Limb (tissue), 2 donors: Measurements from ENCODE around the gene CABCOCO1.
"Not testable (repeated sequence)": the region's sequence is repeated elsewhere in the genome, so short reads cannot be mapped to it uniquely, and the experiment has no call there.

ENCODE experiments used
- DNase-seq, 2 donors: peaks; one replicate each; pipeline ENCODE4 v3.0.0-alpha.2; 2016; ENCODE audit errors: extremely low spot score in 2 of 2

The CABCOCO1 gene

DNA sequence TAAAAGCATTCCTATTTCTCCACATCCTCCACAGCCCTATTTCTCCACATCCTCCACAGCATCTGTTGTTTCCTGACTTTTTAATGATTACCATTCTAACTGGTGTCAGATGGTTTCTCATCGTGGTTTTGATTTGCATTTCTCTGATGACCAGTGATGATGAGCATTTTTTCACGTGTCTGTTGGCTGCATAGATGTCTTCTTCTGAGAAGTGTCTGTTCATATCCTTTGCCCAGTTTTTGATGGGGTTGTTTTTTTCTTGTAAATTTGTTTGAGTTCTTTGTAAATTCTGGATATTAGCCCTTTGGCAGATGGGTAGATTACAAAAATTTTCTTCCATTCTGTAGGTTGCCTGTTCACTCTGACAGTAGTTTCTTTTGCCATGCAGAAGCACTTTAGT lies 49.4 kb downstream of the CABCOCO1 start:
- DNase-seq, result not testable (repeated sequence)

DNA sequence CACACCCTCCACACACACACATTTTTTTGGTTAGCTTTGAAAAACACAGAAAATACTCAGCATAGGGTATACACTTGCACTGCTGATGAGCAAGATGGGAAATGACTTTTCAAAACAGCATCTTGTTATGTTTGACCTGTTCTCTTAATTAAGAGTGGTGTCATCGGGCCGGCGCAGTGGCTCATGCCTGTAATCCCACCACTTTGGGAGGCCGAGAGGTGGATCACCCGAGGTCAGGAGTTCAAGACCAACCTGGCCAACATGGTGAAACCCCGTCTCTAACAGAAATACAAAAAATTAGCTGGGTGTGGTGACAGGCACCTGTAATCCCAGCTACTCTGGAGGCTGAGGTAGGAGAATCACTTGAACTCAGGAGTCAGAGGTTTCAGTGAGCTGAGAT lies 56.7 kb downstream of the CABCOCO1 start:
- DNase-seq, result not testable (repeated sequence)

DNA sequence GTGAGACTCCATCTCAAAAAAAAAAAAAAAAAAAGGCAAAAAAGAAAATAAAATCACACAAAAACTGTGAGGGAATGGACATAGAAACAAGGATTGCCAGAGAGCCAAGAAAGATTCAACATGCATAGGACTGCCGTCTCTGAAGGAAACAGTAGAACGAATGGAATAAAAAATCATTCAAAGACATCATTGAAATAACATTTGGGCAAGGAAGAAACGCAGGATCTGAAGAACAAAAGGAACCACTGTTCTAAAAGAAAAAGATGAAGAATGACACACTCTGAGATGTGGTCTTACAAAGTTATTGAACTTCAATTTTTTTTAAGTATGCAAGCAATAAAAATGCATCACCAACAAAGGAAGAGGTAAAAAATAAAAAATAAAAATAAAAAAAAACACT lies 57.2 kb downstream of the CABCOCO1 start:
- DNase-seq, result no peak

DNA sequence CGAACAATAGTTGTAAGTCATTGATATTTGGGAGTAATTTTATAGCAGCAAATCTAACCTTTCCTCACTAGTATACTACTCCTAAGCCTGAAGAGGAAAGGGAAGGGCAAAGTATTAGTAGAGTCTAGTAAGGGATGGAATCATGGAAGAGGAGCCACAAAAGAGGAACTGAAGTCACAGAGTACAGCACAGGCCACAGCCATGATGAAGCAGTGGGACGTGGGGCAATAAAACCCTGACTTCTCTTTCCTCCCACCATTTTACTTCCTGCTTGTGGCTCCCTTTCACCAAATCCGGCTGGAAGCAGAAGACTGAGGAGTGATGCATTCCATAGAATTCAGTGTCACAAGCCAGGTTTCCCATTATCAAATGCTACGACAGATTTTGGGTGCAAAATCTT lies 58.7 kb downstream of the CABCOCO1 start:
- no peak for DNase-seq

DNA sequence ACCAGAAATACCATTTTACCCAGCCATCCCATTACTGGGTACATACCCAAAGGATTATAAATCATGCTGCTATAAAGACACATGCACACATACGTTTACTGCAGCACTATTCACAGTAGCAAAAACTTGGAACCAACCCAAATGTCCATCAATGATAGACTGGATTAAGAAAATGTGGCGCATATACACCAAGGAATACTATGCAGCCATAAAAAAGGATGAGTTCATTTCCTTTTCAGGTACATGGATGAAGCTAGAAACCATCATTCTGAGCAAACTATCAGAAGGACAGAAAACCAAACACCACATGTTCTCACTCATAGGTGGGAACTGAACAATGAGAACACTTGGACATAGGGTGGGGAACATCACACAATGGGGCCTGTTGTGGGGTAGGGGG lies 62.5 kb downstream of the CABCOCO1 start:
- DNase-seq, result not testable (repeated sequence)

DNA sequence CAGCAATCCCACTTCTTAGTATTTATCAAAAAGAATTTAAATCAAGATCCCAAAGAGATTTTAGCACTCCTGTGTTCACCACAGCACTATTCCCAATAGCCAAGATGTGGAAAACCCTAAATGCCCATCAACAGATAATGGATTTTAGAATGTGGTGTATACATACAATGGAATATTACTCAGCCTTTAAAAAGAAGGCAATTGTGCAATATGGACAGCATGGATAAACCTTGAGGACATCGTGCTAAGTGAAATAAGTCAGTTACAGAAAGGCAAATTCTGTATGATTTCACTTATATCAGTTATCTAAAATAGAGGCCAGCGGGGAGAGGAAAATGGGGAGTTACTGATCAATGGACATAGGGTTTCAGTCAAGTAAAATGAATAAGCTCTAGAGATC lies 66.9 kb downstream of the CABCOCO1 start:
- DNase-seq, result no peak

DNA sequence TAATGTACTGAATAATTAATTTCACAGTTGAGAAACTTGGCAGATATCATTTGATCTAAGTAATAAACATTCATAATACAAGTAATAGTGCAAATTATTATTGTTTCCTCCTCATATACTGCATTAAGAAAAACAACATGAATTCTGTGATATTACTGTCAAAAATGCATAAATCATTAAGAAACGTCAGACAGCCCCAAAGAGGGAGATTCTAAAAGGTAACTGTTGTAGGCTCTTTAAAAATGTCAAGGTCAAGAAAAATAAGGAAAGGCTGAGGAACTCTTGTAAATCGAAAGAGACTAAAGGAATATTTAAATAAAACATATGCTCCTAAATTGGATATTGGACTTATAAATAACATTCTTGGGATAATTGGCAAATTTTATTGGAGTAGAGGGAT lies 67.9 kb downstream of the CABCOCO1 start:
- DNase-seq, result no peak

DNA sequence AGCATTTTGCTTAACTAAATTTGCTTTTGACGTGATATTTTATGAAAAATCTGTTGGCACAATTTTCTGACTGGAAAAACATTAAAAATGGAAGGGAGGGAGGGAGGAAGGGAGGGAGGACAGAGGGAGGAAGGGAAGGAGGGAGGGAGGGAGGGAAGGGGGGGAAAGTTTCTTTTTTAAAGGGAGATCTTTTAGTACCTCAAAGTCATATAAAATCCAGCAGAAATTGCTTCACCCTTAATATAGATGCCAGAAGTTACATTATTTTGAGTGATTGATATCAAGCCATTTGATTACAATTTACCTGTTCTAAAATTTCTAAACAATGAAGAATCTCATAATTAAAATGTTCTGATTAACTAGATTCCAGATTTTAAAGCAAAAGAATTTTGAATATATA lies 68.9 kb downstream of the CABCOCO1 start:
- no peak for DNase-seq

DNA sequence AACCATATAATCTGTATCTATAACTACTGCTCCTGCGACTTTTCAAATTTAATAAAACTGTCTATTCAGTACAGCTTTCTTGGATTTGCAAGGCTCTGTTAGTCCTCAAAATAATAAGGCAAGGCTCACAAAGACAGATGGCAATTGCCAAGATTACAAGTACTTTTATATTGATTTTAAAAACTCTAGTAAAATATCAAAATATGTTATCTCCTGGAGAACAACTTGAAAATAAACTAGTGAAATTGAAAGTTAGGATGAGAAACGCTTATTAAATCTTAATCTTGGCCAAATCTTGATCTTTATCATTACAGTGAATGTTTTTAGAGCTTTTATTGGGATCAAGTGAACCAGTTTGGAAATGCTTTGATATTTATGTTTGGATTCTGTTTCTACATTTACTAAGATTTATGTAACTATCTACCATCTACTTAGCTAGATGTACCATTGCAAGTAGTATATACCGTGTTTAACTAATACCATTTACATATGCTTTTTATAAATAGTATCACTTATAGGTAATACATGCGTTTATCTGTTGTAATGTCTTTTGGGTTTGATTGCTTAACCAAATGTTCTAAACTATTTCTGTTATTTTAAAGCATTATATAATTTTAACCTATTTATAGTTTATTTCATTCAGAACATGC lies 70.0 kb downstream of the CABCOCO1 start:
- DNase-seq, result peak in 1 of 2 donors; percentile 13

DNA sequence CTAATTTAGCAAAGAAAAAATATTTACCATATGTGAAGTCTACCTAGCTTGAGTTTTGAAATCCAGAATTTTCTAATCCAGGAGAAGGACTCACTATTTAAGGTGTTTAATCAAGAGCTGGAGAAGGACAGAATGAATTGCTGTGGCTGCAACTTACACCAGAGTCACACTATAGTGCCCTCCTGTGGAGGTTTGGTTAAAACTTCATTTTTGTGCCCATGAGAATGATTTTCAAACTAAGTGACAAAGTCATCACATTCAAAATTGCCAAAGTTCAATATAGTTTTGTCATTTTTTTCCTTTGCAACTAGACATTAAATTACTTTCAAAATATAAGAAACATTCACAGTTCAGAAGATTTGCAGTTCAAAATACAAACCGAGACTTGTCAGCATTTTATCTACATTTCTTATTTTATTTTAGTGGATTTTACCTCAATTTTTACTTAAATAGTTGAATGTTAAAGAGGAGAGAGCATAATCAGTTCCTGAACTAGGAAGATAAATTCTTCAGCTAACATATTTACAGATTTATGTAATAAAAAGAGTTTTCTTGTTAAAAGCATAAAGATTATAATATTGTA lies 70.7 kb downstream of the CABCOCO1 start:
- DNase-seq, result peak in 1 of 2 donors; percentile 74

DNA sequence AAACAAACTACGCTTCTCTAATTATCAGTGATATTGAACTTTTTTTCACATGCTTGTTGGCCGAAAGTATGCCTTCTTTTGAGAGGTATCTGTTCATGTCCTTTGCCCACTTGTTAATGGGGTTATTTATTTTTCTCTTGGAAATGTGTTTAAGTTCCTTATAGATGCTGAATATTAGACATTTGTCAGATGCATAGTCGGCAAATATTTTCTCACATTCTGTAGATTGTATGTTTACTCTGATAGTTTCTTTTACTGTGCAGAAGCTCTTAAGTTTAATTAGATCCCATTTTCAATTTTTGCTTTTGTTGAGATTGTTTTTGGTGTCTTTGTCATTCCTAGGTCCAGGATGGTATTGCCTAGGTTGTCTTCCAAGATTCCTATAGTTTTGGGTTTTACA lies 73.2 kb downstream of the CABCOCO1 start:
- DNase-seq, result no peak

DNA sequence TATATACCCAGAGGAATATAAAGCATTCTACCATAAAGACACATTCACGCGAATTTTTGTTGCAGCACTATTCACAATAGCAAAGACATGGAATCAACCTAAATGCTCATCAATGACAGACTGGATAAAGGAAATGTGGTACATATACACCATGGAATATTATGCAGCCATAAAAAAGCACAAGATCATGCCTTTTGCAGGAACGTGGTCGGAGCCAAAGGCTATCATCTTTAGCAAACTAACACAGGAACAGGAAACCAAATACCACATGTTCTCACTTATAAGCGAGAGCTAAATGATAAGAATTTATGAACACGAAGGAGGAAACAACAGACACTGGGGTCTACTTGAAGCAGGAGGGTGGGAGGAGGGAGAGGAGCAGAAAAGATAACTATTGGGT lies 74.7 kb downstream of the CABCOCO1 start:
- not testable (repeated sequence) for DNase-seq

DNA sequence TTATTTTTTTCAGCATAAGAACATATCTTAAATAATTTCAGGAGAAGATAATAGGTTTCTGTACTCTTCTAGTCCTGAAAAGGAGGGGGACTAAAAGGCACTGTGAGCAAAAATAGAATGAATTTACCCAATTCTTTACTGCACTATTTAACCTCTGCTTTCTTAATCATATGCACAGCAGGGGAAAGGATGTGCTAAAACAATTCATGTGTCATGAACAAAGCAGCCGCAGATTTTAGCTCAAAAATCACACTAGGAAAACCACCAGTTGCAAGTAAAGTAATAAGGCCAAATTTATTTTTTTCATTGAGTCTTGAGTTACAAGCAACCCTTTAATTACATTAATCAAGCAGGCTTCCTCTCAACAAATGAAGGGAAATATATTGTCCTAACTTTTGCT lies 80.1 kb downstream of the CABCOCO1 start:
- DNase-seq, result no peak

DNA sequence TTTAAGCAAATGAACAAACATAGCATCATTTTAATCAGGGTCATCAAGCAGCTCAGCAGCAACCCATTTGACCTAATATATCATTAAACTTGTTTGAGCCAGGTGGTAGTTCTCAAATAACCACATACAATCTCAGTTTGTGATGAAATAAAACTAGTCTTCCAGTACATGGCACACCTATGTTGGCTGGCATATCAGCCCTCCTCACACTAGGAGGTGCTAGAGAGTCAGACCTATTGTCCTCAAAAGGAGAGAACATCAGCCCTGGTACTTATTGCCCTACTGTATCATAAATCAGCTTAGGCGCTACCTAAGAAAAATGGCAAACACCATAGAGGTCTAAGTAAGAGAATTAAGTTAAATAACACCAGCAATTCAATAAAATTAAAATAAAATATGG lies 81.7 kb downstream of the CABCOCO1 start:
- DNase-seq, result no peak

DNA sequence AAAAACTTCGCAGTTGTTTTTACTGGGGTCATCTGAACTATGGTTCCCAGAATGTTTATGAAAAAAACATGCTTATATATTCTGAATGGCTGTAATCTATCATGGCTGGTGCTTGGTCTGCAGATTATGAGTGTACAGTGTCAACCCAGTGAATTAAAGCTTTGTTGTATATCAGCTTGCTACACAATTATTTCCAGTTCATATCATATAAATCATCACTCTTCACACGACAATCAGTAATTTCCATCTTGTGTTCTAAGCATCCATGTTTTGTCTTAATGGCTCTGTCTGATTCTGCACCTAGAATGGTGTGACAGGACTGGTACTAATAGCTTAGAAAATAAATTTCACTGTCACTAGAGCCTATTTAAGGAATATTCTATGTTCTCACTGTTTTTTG lies 83.6 kb downstream of the CABCOCO1 start:
- no peak for DNase-seq

DNA sequence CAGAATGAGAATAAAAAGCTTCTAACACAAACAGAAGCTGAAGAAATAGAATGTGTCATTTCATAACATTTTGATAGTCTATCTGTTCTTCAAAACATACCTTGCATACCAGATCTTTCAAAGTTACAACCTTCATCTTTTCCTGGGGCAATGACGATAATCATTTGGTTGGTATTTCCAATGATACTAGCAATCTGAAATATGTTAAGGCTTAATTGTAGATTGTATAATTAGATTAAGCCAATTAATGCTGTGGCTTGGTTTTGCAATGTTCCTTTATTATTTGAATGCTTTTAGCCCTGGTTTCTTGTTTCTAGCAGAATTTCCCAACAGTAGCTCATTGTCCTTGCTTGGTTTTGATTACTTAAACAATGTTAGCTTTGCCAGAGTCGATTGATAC lies 84.6 kb downstream of the CABCOCO1 start:
- no peak for DNase-seq

DNA sequence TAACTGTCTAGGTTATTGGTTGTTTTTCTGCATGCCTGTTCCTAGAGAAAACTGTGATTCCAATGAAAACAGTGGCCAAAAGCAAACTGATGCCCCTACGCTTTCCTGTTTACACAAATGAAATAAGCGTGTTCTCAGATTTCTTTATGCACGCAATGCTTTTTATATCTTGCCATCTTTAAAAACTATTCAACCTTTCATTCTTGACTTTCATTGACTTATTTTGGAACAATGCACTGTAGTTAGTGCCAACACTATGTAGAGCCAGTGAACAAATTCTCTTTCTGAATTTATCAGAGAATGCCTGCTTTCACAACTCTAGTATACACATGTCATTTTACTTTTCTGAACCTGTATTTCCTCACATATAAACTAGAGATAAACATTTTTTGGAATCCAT lies 86.6 kb downstream of the CABCOCO1 start:
- DNase-seq, result no peak

DNA sequence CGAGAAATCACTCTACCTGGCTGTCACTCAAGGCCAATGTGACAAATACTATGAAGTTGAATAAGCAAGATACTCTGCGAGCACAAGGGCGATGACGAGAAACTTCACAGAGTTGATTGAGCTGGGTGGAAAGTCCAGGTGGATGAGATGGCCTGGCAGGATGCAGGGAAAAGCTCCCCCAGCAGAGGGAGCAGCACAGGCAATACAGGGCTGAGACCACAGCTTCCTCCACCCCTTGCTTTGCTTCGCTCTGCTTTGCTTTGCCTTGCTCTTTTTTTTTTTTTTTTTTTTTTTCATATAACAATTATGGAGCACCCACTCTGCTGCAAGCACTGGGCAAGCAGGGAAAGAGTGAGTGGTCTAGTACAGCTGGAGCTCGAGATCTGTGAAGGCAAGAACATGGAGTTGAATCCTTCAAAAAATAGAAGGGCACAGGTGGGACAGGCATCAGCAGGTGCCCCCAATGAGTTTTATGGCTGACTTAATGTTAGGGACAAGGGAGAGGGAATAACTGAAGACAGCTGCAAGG lies 88.3 kb downstream of the CABCOCO1 start:
- peak in 1 of 2 donors; percentile 34 for DNase-seq

DNA sequence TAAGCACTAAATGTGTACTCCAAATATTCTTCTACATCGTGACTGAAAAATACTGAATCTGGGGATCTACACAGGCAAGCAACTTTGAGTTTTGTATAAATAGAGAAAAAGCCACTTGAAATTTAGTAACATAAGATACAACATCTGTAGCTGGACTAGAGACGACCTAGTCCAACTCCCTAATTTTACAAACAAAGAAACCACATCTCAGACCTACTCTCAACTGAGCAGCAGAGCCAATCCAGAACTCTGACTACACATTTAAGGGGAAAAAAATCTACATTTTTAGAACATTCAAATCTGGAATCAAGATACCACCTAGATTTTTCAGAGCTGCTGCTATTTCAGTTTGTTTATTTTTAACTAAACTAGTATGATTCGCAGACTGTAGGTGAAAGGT lies 88.9 kb downstream of the CABCOCO1 start:
- DNase-seq, result no peak

DNA sequence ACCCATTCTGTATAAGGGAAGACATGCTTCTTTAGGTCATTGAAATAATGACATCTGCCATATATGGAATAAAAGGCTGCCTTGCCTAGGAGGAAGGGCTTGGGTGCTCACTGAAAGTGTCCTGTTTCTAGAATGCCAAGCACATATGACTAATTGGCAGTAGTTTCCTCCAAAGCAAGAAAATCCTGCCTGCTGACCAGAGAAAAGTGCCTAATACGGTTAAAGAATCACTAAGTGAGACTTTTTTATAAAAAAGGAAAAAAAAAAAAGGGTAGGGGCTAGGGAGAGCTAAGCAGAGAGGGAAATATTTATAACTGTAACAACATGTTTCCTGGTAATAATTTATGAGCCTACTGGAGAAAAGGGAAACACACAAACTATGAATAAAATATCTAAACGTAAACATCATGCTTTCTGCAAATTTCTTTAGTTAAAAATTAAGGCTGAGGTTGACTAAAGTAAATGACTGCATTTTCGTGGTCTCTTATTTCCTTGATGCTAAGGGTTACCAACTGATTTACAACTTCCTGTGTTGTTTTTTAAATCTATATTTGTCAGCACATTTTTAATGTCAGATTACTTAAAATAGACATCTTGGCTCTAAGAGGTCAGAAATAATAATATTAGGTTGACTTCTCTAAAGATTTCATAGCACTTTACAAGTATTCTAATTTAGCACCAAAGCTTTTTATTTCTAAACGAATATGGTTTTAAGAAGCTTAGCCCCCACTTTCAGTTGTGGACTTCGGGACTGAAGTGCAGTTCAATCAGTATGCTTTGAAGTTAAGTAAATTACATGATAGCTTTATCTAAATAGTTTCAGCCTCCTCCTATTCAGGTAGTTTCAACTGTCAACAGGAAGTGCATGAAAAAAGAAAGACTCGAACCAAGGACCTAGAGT lies 89.6 kb downstream of the CABCOCO1 start:
- DNase-seq, result no peak

DNA sequence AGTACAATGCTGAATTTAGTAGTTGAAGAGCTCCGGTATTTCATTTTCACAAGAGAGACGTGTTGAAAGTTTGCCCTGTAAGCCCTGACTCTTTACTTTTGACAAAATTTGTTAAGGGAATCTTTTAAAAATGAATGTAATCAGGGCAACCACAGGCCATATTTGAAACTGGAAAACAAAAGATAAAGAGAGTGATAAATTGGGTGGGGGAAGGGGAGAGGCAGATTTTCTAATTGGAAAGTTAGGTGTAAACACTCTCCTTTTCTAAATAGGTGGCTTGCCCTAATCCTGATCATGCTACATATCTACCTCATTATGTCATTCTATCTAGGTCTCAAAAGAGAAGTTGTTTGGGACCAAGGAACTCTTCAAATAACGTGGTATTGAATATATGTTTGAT lies 90.7 kb downstream of the CABCOCO1 start:
- no peak for DNase-seq
